OCI-LY7 (cell line): ENCODE results near the gene NXPH1. TPM values are rescaled to one million over a fixed set of nuclear protein-coding genes. Genes with fewer than 3 reads are reported as not detected.

Experiments
- BruUV-seq: library from RNA; stranded (reverse); fragments of 400-500 nt; replicated peaks from 2 replicates; lab custom pipeline; 2021; lab: Mats Ljungman, UMichigan
- CTCF ChIA-PET: fragments of 300-600 bp; sonication (Branson Sonifier 250); formaldehyde crosslinking; loops from one replicate; lab custom pipeline; 2022; ENCODE audit warnings: antibody characterized with exemption; ENCODE audit not compliant: unreplicated experiment; lab: Charles Lee
- POLR2A ChIA-PET: fragments of 300-600 bp; sonication (Branson Sonifier 250); formaldehyde crosslinking; loops from one replicate; lab custom pipeline; 2022; ENCODE audit warnings: antibody characterized with exemption; lab: Charles Lee
- DNase-seq: peaks from one replicate; pipeline ENCODE4 v3.0.0-alpha.2; 2015; ENCODE audit warnings: low spot score
- H2AFZ ChIP-seq: fragments of 200-600 bp; sonication (generic), shearing (Covaris generic); 2 replicates; pipeline ENCODE4 v1.6.1; 2014; ENCODE audit warnings: mild to moderate bottlenecking, antibody characterized with exemption, low read length, moderate library complexity
- H3K27ac ChIP-seq: fragments of 200-600 bp; sonication (generic); 2 replicates; pipeline ENCODE4 v1.5.1; 2014; ENCODE audit warnings: mixed run types, low read depth, mild to moderate bottlenecking, moderate library complexity, low read length, inconsistent platforms; ENCODE audit not compliant: poor library complexity, severe bottlenecking
- H3K36me3 ChIP-seq: fragments of 200-600 bp; sonication (generic); 2 replicates; pipeline ENCODE4 v1.6.1; 2014; ENCODE audit warnings: mild to moderate bottlenecking, antibody characterized with exemption, low read length, moderate library complexity, mixed read lengths; ENCODE audit not compliant: insufficient read depth
- H3K4me1 ChIP-seq: fragments of 200-600 bp; sonication (generic); 2 replicates; pipeline ENCODE4 v1.5.1; 2014; ENCODE audit warnings: mild to moderate bottlenecking, low read length; ENCODE audit not compliant: insufficient read depth, poor library complexity, severe bottlenecking
- H3K4me2 ChIP-seq: fragments of 200-600 bp; sonication (generic); 2 replicates; pipeline ENCODE4 v1.6.1; 2014; ENCODE audit warnings: mild to moderate bottlenecking, low read length
- H3K4me3 ChIP-seq: fragments of 200-600 bp; sonication (generic); 2 replicates; pipeline ENCODE4 v1.5.1; 2014; ENCODE audit warnings: mild to moderate bottlenecking, low read depth, low read length; ENCODE audit not compliant: poor library complexity, severe bottlenecking
- H3K79me2 ChIP-seq: fragments of 200-600 bp; sonication (generic); 2 replicates; pipeline ENCODE4 v1.6.1; 2016; ENCODE audit warnings: low read depth, mild to moderate bottlenecking, low read length, moderate library complexity, mixed read lengths; ENCODE audit not compliant: insufficient read depth
- H3K9me2 ChIP-seq: fragments of 200-600 bp; sonication (generic); 2 replicates; pipeline ENCODE4 v1.6.1; 2016; ENCODE audit warnings: mild to moderate bottlenecking, low read length, mixed read lengths; ENCODE audit not compliant: insufficient read depth
- H3K9me3 ChIP-seq: fragments of 200-600 bp; sonication (generic); 2 replicates; pipeline ENCODE4 v1.6.1; 2014; ENCODE audit warnings: mild to moderate bottlenecking, mixed run types, low read length, mixed read lengths
- H4K20me1 ChIP-seq: fragments of 200-600 bp; sonication (generic); 2 replicates; pipeline ENCODE4 v1.6.1; 2014; ENCODE audit warnings: mild to moderate bottlenecking, antibody characterized with exemption, low read length, moderate library complexity, mixed read lengths; ENCODE audit not compliant: insufficient read depth
- CTCF ChIP-seq: fragments of 200-600 bp; sonication (generic); conservative IDR thresholded peaks from 2 replicates; pipeline ENCODE4 v1.5.1; 2014; ENCODE audit warnings: mild to moderate bottlenecking, antibody characterized with exemption, low read length, moderate library complexity, mixed read lengths
- EZH2phosphoT487 ChIP-seq: fragments of 200-600 bp; sonication (generic); IDR thresholded peaks from 2 replicates; pipeline ENCODE4 v1.6.1; 2018; ENCODE audit warnings: low read depth, borderline replicate concordance, mild to moderate bottlenecking, mixed run types, antibody characterized with exemption, low read length, moderate library complexity, mixed read lengths
- intact Hi-C: fragments of 100-400 bp; cut with micrococcal nuclease; formaldehyde crosslinking; loops from one replicate; pipeline ENCODE4 v1.10.0; 2022; ENCODE audit not compliant: unreplicated experiment
- total RNA-seq, 2 experiments: library from RNA; depleted of rRNA in 1 of 2; stranded (reverse); fragments of >200 nt in 1 of 2; shearing (Covaris generic) in 1 of 2; gene quantifications; 2 replicates each; pipeline ENCODE4 v1.2.3, GENCODE V29; 2014 to 2022

Gene NXPH1
- total RNA-seq, 2 experiments from 2014 or later = not detected

GRCh38 chr7:8500286-8500685 is 66.9 kb downstream of the NXPH1 start:
- no peaks in the 10 kb centered on the region for H3K9me3 ChIP-seq
- no TSS peak for BruUV-seq
- no peak overlapping the region for H3K4me2 ChIP-seq
- intact Hi-C loops = no loop called here
- H3K9me2 ChIP-seq = no peaks in the 10 kb centered on the region
- ChIA-PET CTCF (no interaction called here), POLR2A (interaction anchor here (0.6 to 0.8 kb wide), 4 partner anchors 14 to 235 kb away, joined by 3 read pairs; no protein-coding TSS in a partner anchor)
- no peaks in the 10 kb centered on the region for H3K4me1 ChIP-seq
- H3K27ac ChIP-seq = no peak overlapping the region
- no peaks in the 10 kb centered on the region for H3K79me2 ChIP-seq
- H4K20me1 ChIP-seq = no peaks in the 10 kb centered on the region
- no peak for DNase-seq
- no peaks in the 10 kb centered on the region for H3K36me3 ChIP-seq
- no peak overlapping the region for H2AFZ ChIP-seq
- H3K4me3 ChIP-seq = no peak overlapping the region
- no peak for TF ChIP-seq CTCF
- TF ChIP-seq EZH2phosphoT487 = no peak

- Histone ChIP-seq H3K36me3 (no peaks in the 10 kb centered on the region), H3K4me2 (no peak overlapping the region), H2AFZ (no peak overlapping the region), H4K20me1 (no peaks in the 10 kb centered on the region), H3K4me3 (no peak overlapping the region), H3K27ac (no peak overlapping the region), H3K9me3 (no peaks in the 10 kb centered on the region), H3K79me2 (no peaks in the 10 kb centered on the region), H3K4me1 (no peaks in the 10 kb centered on the region), H3K9me2 (no peaks in the 10 kb centered on the region)
- TF ChIP-seq CTCF (no peak), EZH2phosphoT487 (no peak)
- BruUV-seq = no TSS peak
- POLR2A ChIA-PET = interaction anchor here (0.7 to 1.1 kb wide), 5 partner anchors 11 to 1246 kb away, joined by 3 read pairs; no protein-coding TSS in a partner anchor
- DNase-seq = no peak
- intact Hi-C loops = no loop called here
- CTCF ChIA-PET = no interaction called here
These were observed 74.2 kb downstream of the NXPH1 start for GRCh38 chr7:8507566-8507965.

GRCh38 chr7:8509621-8510020 is 76.2 kb downstream of the NXPH1 start:
- TF ChIP-seq CTCF = no peak
- no peak for TF ChIP-seq EZH2phosphoT487
- CTCF ChIA-PET = no interaction called here
- POLR2A ChIA-PET = no interaction called here

More at GRCh38 chr7:8509621-8510020, 76.2 kb downstream of the NXPH1 start:
- H3K9me3 ChIP-seq = no peaks in the 10 kb centered on the region
- H2AFZ ChIP-seq = no peak overlapping the region
- H3K4me3 ChIP-seq = no peak overlapping the region
- H3K27ac ChIP-seq = no peak overlapping the region
- H3K79me2 ChIP-seq = no peaks in the 10 kb centered on the region
- intact Hi-C loops = no loop called here
- H3K4me2 ChIP-seq = no peak overlapping the region
- no TSS peak for BruUV-seq
- H3K9me2 ChIP-seq = no peaks in the 10 kb centered on the region
- H3K36me3 ChIP-seq = no peaks in the 10 kb centered on the region
- H4K20me1 ChIP-seq = no peaks in the 10 kb centered on the region
- DNase-seq = no peak
- H3K4me1 ChIP-seq = no peaks in the 10 kb centered on the region
